ENCODE data around the gene CRYGA.

Gene CRYGA

GRCh38 chr2:208172125-208172524, 8.7 kb upstream of the CRYGA start:
- in situ Hi-C loops (cut with HindIII; ENCODE audit: low sequenced_read_pairs) = no loop called here
- TF ChIP-seq CTCF (IDR thresholded peaks at IDR 0.05; ENCODE audit: low read depth, low read length, missing control alignments) = no peak
- DNase-seq (ENCODE audit: low read depth) = no peak

GRCh38 chr2:208164951-208165755, 1.8 kb upstream of the CRYGA start:
- in situ Hi-C loops (cut with HindIII; ENCODE audit: low sequenced_read_pairs) = no loop called here

More at GRCh38 chr2:208172125-208172524, 8.7 kb upstream of the CRYGA start:
- no peak overlapping the region for H3K4me3 ChIP-seq (ENCODE audit: low read depth, low read length)

GRCh38 chr2:208156439-208156838, 7.0 kb downstream of the CRYGA start:
- in situ Hi-C loops (cut with HindIII; ENCODE audit: low sequenced_read_pairs) = no loop called here
- DNase-seq (ENCODE audit: low read depth) = no peak
- H3K4me3 ChIP-seq (ENCODE audit: low read depth, low read length) = no peak overlapping the region
- TF ChIP-seq CTCF (IDR thresholded peaks at IDR 0.05; ENCODE audit: low read depth, low read length, missing control alignments) = no peak

More at GRCh38 chr2:208164951-208165755, 1.8 kb upstream of the CRYGA start:
- no peak overlapping the region for H3K4me3 ChIP-seq (ENCODE audit: low read depth, low read length)
- no peak for DNase-seq (ENCODE audit: low read depth)
- no peak for TF ChIP-seq CTCF (IDR thresholded peaks at IDR 0.05; ENCODE audit: low read depth, low read length, missing control alignments)

GRCh38 chr2:208153156-208153555, 10.2 kb downstream of the CRYGA start:
- DNase-seq (ENCODE audit: low read depth) = no peak
- in situ Hi-C loops (cut with HindIII; ENCODE audit: low sequenced_read_pairs) = no loop called here
- no peak for TF ChIP-seq CTCF (IDR thresholded peaks at IDR 0.05; ENCODE audit: low read depth, low read length, missing control alignments)
- no peak overlapping the region for H3K4me3 ChIP-seq (ENCODE audit: low read depth, low read length)

- no peak overlapping the region for H3K4me3 ChIP-seq (ENCODE audit: low read depth, low read length)
- in situ Hi-C loops (cut with HindIII; ENCODE audit: low sequenced_read_pairs) = no loop called here
- no peak for TF ChIP-seq CTCF (IDR thresholded peaks at IDR 0.05; ENCODE audit: low read depth, low read length, missing control alignments)
- no peak for DNase-seq (ENCODE audit: low read depth)
Observed at GRCh38 chr2:208150956-208151355, 12.4 kb downstream of the CRYGA start.

GRCh38 chr2:208150094-208150493, 13.3 kb downstream of the CRYGA start:
- in situ Hi-C loops (cut with HindIII; ENCODE audit: low sequenced_read_pairs) = no loop called here
- TF ChIP-seq CTCF (IDR thresholded peaks at IDR 0.05; ENCODE audit: low read depth, low read length, missing control alignments) = no peak
- DNase-seq (ENCODE audit: low read depth) = no peak
- no peak overlapping the region for H3K4me3 ChIP-seq (ENCODE audit: low read depth, low read length)
